OCI-M1 (cell line): ENCODE data around the gene PSMB8.

Experiments used
- DNase-seq: peaks from one replicate; lab custom pipeline; 2025; lab: John Stamatoyannopoulos, UW

PSMB8 gene

GRCh38 chr6:32855467-32856174, 11.8 kb upstream of the PSMB8 start:
- no peak for DNase-seq

- DNase-seq, result peak; percentile 89
Measured at GRCh38 chr6:32854376-32855178, 10.7 kb upstream of the PSMB8 start.

- peak; percentile 100 for DNase-seq
Measured at GRCh38 chr6:32853541-32854375, 9.9 kb upstream of the PSMB8 start, which contains the start of the genes PSMB9 and TAP1. PSMB9 (plus strand) TSS chr6:32854192; CDS start chr6:32854230, 38 bp downstream. TAP1 (minus strand) TSS chr6:32853704; CDS start chr6:32853636, 68 bp downstream.

DNA sequence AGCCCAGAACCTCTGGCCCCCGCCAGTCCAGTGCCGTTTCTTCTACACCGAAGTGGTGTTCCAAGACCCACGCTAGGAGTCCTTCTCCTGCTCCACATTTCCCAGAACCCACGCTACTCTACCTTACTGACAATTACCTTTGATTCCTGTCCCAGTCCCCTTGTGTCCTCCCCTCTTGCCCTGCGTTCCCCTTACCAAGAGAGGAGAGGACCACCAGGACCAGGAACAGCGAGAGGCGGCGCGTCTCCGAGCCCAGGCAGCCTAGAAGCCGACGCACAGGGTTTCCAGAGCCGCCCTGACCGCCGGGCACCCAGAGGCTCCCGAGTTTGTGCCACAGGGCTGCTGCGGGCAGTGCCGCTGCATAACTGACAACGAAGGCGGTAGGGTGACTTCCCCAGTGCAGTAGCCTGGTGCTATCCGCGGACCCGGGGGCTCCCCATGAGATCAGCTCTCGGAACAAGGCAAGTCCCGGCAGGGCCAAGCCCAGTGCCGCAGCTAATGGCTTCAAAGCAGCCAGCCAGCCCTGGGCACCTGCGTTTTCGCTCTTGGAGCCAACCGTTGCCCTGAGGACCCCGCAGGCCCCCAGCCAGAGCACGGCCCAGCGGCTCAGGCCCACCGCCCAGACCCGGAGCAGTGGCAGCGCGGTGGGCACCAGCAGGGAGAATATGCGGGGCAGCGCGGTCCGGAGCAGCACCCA, 9.1 kb upstream of the PSMB8 start:
- DNase-seq, result no peak

GRCh38 chr6:32852018-32852843, 8.4 kb upstream of the PSMB8 start:
- peak; percentile 82 for DNase-seq

DNA sequence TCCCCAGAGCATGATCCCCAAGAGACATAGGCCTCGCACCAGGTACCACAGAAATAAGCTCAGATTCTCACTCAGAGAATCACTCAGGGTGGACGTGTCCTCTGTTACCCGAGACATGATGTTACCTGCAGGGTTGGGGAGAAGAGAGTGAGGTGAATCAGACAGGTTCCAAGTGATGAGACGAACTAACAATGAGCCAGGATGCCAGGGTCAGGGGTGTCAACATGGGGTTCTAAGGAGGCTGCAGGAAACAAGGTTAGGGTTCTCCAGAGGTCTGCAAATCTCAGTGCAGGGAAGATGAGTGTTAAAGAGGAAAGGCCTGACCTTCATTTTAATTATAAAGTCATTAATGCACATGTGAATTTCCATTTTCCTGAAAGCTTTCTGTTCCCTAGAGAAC, 7.2 kb upstream of the PSMB8 start:
- DNase-seq, result no peak

- DNase-seq, result no peak
Measured at GRCh38 chr6:32849126-32849525, 5.3 kb upstream of the PSMB8 start.

DNA sequence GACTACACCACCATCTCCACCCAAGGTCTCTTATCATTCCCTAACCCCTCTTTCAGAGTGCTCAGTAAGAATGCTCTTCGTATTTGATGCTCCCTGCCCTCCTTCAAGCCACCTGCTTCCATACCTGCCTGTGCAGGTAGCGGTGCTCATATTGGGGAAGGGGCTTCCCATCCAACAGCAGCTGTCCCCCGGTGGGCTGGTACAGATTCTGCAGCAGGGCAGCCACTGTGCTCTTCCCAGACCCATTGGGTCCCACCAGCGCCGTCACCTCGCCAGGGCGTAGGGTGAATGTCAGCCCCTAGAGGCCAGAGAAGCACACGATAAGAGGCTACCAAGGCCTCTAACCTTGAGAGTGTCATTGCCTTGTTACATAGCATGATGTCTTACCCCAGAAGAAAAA, 3.9 kb upstream of the PSMB8 start:
- no peak for DNase-seq

- no peak for DNase-seq
Measured at GRCh38 chr6:32847004-32847403, 3.2 kb upstream of the PSMB8 start.

- peak; percentile 79 for DNase-seq
Measured at GRCh38 chr6:32845384-32845884, 1.6 kb upstream of the PSMB8 start.

DNA sequence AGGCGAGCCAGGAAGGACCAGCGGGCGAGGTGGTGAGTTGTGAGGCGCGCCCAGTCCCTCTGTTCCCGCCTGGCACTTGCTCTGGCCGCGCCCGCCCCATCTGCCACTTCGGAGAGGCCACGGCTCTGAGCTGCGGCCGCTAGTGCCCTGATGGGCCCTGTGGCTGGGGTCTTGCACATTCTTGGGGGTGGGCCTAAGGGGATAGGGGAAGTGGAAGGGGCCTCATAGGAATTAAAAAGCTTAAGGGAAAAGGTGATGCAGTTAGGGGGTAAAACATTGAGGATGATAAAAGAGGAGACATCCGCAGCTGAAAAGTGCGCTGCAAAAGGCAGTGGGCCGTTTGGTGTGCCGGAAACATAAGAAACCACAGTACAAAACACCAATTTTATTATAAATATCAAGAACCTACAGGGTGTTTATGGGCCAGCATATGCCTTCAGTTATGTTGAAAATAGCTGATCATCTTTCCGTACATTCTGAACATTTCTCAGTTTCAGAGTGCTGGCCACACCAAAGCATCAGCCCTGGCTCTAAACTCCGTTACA, 1.1 kb upstream of the PSMB8 start:
- DNase-seq, result no peak

DNA sequence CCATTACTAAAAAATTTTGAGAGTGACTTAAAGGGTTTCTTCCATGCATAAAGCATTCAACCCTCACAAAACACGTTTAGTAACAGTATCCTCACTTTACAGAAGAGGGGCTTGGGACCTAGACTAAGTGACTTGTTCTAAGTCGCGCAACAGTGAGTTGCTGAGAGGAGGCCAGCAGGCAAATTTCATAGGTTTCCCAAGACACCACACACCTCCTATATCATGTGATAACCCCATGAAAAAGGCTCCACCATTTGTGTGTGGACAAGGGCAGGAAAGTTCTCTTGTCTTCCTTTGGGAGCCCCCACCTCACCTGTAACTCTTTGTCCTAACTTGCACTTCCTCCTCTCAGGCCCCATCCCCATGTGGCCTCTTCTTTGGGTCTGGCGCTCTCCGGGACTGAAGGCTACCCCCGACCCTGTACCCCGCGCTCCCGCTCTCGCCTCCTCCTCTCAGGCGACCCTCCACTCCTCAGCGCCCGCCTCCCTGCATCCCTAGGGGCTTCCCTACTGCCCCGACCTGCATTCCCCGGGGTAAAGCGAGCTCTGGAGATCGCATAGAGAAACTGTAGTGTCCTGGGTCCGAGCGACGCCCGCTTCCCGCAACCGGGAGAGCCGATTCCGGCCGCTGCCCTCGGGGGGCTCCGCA, 392 bp downstream of the PSMB8 start:
- peak; percentile 76 for DNase-seq

- peak; percentile 48 for DNase-seq
Measured at GRCh38 chr6:32842690-32843089, 1.2 kb downstream of the PSMB8 start.

DNA sequence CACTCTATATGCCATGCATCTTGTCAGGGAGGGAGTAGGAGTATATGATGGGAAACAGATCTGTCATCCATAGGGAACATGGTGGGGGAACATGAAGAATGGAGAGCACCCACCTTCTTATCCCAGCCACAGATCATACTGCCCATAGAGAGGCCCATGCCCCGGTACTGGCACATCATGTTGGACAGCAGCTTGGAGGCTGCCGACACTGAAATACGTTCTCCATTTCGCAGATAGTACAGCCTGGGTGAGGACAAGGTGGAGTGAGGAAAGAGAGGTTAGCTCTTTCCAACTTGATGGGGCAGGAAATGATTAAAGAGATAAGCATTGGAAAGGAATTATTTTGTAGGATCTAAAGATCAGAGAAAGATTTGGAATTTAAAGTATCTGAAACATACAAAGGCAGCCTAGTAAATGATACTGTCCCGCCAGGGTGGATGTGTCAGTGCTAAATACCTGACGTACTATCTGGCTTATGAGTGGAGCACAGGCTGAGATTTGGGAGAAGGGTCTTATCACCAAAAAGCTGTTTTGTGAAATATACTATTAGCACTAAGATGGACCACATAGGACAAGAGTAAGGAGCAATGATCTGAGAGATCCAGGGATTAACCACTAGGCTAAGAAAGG, 1.7 kb downstream of the PSMB8 start:
- DNase-seq, result no peak

- no peak for DNase-seq
Measured at GRCh38 chr6:32840604-32841246, 3.1 kb downstream of the PSMB8 start.

- DNase-seq, result no peak
Measured at GRCh38 chr6:32839356-32839755, 4.5 kb downstream of the PSMB8 start.

- DNase-seq, result peak; percentile 98
Measured at GRCh38 chr6:32838114-32838958, 5.5 kb downstream of the PSMB8 start, which contains the start of gene TAP2. TAP2 (minus strand) TSS chr6:32838739; CDS start chr6:32838233, 506 bp downstream.

GRCh38 chr6:32837651-32838113, 6.2 kb downstream of the PSMB8 start:
- peak; percentile 26 for DNase-seq
